GM21390 (cell line): ENCODE measurements around the gene TACO1.

Experiments
- ATAC-seq: cut with Tn5 transposase; IDR thresholded peaks from one replicate; pipeline ENCODE4 v1.9.1; 2021; ENCODE audit not compliant: unreplicated experiment

TACO1 gene

GRCh38 chr17:63598281-63598680, 2.4 kb upstream of the TACO1 start:
- ATAC-seq, result no peak

DNA sequence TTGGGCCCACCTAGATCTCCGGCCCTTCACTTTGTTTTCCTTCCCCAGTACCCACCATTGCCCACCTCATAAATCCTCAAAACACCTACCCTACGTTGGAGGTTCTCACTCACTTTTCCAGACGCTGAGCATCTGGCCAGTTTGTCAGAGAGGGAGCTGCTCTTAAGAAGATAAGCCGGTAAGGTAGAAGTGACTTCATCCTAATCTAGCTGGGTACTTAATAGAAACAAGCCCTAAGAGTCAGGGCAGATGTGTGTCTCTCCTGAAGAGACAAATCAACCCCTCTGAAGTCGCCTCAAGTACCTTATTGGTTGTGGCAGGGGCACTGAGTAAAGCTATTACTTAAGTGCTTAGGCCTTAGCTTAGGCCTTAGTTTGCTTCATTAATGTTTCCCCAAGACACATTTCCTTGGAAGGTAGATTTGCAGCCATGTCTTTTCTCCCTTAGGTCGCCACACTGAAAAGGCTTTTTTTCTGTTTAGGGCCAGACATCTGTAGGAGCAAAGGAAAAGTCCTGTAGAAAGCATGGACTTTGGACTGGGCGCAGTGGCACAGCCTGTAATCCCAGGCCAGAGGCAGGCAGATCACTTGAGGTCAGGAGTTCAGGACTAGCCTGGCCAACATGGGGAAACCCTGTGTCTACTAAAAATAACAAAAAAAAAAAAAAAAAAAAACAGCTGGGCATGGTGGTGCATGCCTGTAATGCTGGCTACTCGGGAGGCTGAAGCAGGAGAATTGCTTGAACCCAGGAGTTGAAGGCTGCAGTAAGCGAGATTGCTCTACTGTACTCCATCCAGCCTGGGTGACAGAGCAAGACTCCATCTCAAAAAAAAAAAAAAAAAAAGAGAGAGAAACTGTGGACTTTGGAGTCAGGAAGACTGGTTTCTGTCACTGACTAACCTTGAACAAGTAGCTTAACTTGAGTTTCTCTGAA, 1.0 kb downstream of the TACO1 start:
- no peak for ATAC-seq

DNA sequence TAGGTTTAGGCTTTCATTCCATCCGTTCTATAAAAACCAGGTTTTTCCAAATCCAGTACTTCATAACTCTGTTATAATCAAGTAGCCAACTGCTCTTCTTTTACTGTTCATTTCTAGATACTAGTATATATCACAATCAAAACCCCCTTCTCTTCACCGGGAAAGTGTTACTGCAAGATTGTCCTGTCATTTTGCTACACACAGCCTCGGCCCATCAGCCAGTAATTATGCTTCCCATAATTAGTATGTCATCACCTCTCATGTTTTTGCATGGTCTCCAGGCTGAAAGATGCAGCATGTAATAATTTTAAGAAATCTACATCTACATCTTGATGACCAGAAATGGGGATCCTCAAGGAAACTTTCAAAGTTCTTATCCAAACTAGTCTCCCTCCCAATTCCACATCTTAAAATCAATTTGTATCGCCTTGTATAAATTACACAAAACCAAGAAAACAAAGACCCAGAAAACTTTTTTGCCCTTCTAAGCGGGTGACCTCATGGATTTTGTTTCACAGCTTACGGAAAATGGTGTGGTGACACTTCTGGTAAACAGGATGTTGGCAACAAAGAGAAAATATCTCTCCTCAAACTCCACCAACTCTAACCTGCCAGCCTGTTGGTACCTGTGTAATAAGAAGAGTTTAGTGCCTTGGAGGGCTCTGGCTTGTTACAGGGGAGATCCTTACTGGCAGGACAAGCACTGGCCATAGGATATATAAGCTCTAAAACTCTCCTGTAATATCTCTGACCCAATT, 9.3 kb downstream of the TACO1 start:
- no peak for ATAC-seq

DNA sequence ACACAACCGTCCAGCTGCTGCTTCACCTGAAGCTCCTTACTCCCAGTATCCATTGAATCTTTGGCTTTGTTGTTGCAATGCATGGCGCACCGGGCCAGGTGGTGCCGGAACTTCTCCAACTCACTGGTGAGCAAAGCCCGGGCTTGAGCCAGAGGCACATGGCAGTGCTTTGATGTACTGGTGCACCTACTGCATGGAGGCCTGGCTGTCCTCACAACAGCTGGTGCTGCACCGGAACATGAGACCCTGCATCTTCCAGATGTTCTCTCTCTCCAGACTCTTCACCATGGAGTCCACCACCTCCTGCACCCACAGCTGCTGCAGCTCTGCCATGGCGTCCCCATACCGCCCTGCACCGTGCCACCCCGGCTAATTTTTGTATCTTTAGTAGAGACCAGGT, 10.2 kb downstream of the TACO1 start:
- ATAC-seq, result no peak

GRCh38 chr17:63611354-63611753, 10.7 kb downstream of the TACO1 start:
- no peak for ATAC-seq

DNA sequence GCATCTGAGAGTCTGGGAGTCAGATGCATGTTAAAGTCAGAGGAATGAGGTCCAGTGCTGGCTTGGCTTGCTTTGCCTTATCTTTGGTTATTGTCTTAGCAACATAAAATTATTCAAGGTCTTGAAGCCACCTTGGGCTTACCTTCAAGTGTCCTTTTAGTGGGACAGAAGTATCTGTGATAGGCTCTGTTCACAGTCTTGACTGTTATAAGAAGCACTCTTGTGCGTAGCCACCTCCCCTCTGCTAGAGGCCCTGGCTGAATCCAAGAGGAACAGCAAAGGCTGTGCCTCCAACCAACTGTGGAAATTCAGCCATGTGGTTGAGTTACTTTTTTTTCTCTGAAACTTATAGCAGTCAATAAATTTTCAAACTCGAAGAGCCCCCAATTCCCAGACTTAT, 13.0 kb downstream of the TACO1 start:
- ATAC-seq, result no peak

GRCh38 chr17:63621229-63621683, 20.6 kb downstream of the TACO1 start:
- ATAC-seq, result no peak

- peak; percentile 88 for ATAC-seq
Measured at GRCh38 chr17:63621684-63622573, 21.2 kb downstream of the TACO1 start, which contains the start of gene MAP3K3. TSS of gene MAP3K3 (plus strand) at chr17:63622417. CDS start at chr17:63622760, 343 bp downstream.

GRCh38 chr17:63622574-63623390, 22.1 kb downstream of the TACO1 start:
- ATAC-seq, result peak; percentile 28

- no peak for ATAC-seq
Measured at GRCh38 chr17:63623786-63624530, 23.3 kb downstream of the TACO1 start.

DNA sequence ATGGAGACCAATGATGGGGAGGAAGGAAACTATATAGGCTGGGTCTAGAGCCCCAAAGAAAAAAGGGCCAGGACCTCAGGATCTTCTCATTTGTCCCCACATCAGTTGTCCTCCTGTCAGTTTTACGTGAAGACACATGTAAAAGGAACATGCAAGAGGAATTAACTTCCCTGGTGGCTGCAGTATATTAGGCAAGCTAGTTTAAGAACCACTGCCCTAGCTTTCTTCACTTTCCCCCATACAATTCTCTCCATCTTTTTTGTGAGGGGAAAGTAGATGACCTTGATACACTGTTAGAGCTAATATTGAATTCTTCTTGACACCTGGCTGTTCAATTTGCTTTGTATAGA, 23.8 kb downstream of the TACO1 start:
- ATAC-seq, result no peak

- ATAC-seq, result no peak
Measured at GRCh38 chr17:63626551-63627180, 26.0 kb downstream of the TACO1 start.

DNA sequence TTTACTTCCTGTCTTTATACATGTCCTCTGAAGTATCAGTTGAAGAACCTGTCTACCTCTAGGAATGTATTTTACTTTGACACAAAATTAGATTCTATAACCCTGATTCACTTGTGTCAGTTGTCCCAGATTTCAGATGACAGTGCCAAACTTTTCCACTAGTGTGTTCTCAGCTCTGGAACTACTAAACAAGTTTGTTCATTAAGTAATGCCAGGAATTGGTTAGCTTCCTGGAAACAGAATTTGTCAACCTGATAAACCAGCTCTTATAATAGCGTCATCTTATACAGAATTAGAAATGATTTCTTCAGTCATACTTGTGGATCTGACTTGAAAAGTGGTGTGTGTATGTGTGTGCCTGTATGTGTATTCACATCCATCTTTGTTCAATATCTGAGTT, 28.9 kb downstream of the TACO1 start:
- ATAC-seq, result no peak

GRCh38 chr17:63631062-63631461, 30.4 kb downstream of the TACO1 start:
- no peak for ATAC-seq

GRCh38 chr17:63631626-63632025, 30.9 kb downstream of the TACO1 start:
- ATAC-seq, result no peak

GRCh38 chr17:63633742-63634141, 33.0 kb downstream of the TACO1 start:
- no peak for ATAC-seq

GRCh38 chr17:63634163-63634562, 33.5 kb downstream of the TACO1 start:
- ATAC-seq, result no peak

DNA sequence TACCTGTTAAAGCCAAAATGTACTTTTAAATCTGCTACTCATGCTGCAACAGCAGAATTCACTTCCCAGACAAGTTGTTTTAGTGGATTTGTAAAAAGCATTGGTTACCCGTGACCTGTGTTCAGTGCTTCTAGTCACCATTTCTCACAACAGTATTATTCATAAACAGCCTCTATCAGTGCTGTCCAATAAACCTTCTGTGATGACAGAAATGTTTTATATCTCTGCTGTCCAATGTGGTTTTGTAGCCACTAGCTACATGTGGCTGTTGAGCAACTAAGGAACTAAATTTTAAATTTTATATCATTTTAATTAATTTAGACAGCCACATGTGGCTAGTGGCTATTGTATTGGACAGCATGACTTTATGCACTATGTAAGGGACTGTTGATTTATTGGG, 34.1 kb downstream of the TACO1 start:
- ATAC-seq, result no peak

DNA sequence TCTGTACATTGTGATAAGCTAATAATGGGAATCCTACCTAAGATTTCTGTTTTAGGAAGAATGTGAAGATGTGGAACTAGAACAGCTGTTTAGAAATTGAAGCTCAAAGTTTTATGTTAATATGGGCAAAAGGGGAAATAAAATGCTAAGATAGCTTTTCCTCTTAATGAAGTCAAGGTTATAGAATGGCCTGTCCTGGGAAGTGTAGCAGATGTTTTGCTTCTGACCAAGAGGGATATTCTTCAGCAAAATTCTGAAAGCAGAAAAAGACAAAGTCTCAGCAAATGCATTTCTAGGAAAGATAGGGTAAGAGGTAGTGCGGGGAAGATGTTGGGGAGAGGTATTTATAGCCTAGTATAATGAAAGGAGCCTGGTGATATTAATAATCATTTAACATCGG, 34.6 kb downstream of the TACO1 start:
- ATAC-seq, result no peak
